ENCODE measurements around the gene YTHDF1.
"Not testable (repeated sequence)": the region's sequence is repeated elsewhere in the genome, so short reads cannot be mapped to it uniquely, and the experiment has no call there.

YTHDF1 gene

DNA sequence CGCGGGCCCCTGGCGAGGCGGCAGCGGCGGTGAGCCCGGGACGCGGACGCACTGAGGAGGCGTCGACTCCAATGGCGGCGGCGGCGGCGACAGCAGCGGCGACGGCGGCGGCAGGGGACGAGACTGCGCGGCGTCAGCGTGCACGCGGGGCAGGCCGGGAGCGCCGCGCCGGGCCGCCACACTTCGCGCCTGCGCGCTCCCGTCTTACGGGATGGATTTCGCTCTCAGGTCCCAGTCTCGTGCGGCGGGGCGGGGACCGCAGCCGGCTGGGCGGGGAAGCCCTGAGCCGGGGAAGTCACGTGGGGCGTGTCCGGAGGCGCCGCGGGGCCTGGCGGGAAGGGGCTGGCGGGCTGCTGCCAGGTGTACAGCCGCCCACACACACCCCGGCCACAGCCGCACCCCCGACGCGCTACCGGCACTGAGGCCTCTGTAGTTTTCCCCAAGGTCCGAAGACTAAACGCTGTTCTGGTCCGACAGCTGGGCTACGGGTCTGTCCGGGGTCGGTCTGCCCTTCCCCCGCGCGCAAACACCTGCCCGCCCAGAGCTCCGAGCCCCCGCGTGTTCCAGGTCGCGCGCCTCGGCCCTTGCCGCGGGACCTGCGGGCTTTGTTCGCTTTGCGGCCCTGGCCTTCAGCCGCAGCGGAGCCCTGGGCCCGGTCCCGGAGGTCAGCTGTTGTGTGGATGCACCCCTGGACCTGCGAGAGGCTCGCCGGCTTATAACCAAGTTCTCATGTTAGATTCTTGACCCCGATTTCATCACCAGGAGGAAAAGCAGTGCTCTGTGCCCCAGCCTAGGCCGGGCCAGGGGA, at the start of gene YTHDF1:
TSS of gene YTHDF1 (minus strand) at position 91 of the 808 bp plus-strand sequence. CDS start 239 bp downstream, outside the sequence.
- FAIRE-seq: no peak

- FAIRE-seq: no peak
Measured at GRCh38 chr20:63264519-63264918, 48.6 kb upstream of the YTHDF1 start.

DNA sequence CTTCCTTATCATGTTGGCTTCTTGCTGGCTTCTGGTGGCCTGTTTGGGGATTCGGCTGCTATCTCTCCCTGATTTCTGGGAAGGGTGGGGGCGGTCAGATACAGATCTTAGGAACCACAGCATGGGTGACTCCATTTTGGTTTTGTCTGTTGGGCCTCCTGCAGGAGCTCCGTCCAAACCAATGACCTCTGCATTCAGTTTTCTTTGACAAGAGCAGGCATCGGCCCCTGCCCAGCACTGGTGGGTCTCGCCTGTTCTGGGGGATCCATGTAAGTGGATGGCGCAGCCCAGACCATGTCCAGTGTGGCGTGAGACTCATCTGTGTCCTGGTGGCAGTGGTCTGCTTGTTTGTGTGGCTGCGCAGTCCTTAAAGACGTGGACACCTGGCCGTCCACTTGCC, 48.1 kb upstream of the YTHDF1 start:
- FAIRE-seq: no peak

- FAIRE-seq: no peak
Measured at GRCh38 chr20:63262836-63263235, 46.9 kb upstream of the YTHDF1 start.

- no peak for FAIRE-seq
Measured at GRCh38 chr20:63261795-63262528, 46.0 kb upstream of the YTHDF1 start.

GRCh38 chr20:63261060-63261794, 45.3 kb upstream of the YTHDF1 start:
- FAIRE-seq: no peak

GRCh38 chr20:63260521-63260920, 44.6 kb upstream of the YTHDF1 start:
- FAIRE-seq: no peak

DNA sequence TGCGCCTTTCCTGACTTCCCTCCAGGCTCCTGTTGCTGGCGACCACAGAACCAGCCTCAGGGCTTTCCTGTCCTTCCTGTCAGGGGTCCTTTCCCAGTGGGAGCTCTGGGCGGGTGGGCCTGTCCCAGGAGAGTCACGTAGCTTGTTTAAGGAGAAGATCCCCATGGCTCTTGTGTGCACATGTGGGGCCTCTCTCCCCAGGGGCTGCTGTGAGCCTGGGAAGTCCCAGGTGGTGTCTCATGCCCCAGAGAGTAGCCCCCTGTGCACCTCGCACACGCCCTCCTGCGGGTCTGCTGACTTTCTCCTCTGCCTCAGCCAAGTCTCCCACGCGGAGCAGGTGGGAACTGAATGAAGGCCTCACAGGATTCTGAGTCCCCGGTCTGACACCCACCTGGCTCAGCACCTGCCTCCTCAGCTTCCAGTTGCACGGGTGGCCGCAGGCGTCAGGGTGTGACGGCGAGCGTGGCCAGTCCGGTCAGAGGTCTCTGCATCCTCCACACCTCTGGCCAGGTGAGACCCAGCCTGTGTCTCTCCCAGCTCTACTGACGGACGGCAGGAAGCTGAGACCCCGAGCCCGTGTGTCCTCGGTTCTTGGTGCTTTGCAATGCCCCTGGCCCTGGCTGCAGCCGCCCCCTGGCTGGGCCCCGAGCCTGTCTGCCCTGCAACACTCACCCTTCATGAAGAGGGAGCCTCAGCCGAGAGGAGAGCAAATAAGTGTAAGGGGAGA, 44.0 kb upstream of the YTHDF1 start:
- no peak for FAIRE-seq

GRCh38 chr20:63258781-63259180, 42.9 kb upstream of the YTHDF1 start:
- FAIRE-seq: no peak

DNA sequence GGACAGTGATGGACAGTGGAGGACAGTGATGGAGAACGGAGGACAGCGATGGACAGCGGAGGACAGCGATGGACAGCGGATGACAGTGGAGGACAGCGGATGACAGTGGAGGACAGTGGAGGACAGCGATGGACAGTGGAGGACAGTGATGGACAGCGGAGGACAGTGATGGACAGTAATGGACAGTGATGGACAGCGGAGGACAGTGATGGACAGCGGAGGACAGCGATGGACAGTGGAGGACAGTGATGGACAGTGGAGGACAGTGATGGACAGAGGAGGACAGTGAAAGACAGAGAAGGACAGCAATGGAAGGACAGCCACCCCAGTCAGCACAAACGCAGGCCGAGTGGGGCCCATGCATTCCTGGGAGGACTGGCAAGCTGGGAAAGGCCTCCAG, 41.7 kb upstream of the YTHDF1 start:
- FAIRE-seq: no peak

DNA sequence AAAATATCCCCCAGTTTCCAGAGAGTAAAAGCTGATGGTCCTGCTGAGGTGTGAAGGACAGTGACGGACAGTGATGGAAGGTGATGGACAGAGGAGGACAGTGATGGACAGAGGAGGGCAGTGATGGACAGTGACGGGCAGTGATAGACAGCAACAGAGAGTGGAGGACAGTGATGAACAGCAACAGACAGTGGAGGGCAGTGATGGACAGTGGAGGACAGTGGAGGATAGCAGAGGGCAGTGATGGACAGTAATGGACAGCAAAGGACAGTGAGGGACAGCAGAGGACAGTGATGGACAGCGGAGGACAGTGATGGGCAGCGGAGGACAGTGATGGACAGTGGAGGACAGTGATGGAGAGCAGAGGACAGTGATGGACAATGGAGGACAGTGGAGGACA, 41.0 kb upstream of the YTHDF1 start:
- FAIRE-seq: no peak

GRCh38 chr20:63255931-63256704, 40.2 kb upstream of the YTHDF1 start:
- FAIRE-seq: no peak

GRCh38 chr20:63254606-63255384, 38.9 kb upstream of the YTHDF1 start:
- no peak for FAIRE-seq

GRCh38 chr20:63254232-63254605, 38.3 kb upstream of the YTHDF1 start, which contains the start of gene NKAIN4:
Gene NKAIN4 (minus strand): TSS chr20:63254463. CDS start chr20:63254450, 13 bp downstream.
- FAIRE-seq: no peak

- FAIRE-seq: no peak
Measured at GRCh38 chr20:63253438-63254231, 37.7 kb upstream of the YTHDF1 start.

- FAIRE-seq: no peak
Measured at GRCh38 chr20:63253065-63253437, 37.1 kb upstream of the YTHDF1 start.

DNA sequence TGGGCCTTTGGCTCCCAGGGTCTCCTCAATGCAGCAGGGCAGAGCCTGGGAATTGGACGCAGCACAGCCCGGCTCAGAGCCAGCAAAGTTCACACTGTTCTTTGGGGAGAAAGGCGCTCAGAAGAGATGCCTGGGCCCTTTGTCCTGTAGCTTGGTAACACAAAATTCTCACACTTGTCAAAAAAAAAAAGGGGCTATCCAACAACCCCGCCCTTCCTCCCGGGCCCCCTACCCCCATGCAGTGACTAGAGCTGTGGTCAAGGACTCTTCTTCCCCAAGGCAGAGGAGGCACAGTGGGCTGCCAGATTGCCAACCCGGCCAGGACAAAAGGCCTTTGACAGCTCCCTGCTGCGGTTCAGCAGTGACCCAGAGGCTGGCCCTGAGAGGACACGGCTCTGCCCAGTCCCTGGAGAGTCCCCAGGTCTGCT, 36.4 kb upstream of the YTHDF1 start:
- no peak for FAIRE-seq

GRCh38 chr20:63251350-63251749, 35.4 kb upstream of the YTHDF1 start:
- FAIRE-seq: not testable (repeated sequence)

DNA sequence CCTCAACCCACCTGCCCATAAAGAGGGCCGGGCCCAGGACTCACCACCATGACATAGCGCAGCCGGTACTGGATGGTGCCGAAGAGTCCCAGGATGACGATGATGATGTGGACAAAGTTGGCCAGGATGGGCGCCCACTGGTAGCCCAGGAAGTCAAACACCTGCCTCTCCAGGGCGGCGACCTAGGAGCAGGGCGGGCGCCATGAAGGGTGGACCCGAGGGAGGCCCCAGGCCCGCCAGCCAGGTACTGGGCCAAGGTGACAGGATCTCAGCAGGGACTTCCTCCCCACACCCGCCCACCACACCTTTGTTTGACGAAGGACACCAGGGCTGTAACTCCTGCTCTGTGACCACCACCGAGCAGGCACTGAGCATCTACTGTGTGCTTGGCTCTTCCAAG, 34.0 kb upstream of the YTHDF1 start:
- FAIRE-seq: no peak
